IMR-90 (cell line): ENCODE measurements around the gene NOL8. TPM values are rescaled to one million over a fixed set of nuclear protein-coding genes. Genes with fewer than 3 reads are reported as not detected.

Experiments
- ATAC-seq: fragments of 200-7000 bp; cut with Tn5 transposase; 2 replicates; pipeline ENCODE4 v1.9.1; 2020; ENCODE audit warnings: low read depth, mild to moderate bottlenecking, moderate library complexity
- BruUV-seq: library from RNA; stranded (reverse); fragments of 400-500 nt; replicated peaks from 2 replicates; lab custom pipeline; 2021; lab: Mats Ljungman, UMichigan
- CTCF ChIA-PET: fragments of 300-600 bp; formaldehyde crosslinking; extraction: SDS; loops from one replicate; lab custom pipeline; 2021; ENCODE audit warnings: antibody characterized with exemption; lab: Yijun Ruan, JAX
- POLR2A ChIA-PET: fragments of 300-600 bp; sonication (Branson Sonifier 250); formaldehyde crosslinking; loops from one replicate; lab custom pipeline; 2022; ENCODE audit warnings: antibody characterized with exemption; ENCODE audit not compliant: unreplicated experiment; lab: Charles Lee
- DNase-seq: peaks from one replicate; pipeline ENCODE4 v3.0.0; 2013
- H2AFZ ChIP-seq: replicated peaks from 2 replicates; pipeline ENCODE3; 2013; ENCODE audit warnings: low read length, mild to moderate bottlenecking; ENCODE audit not compliant: poor library complexity
- H2AK5ac ChIP-seq: 2 replicates; pipeline ENCODE4 v1.6.1; 2013; ENCODE audit warnings: low read depth, low read length, inconsistent platforms
- H2AK9ac ChIP-seq: replicated peaks from 2 replicates; pipeline ENCODE3; 2013; ENCODE audit warnings: mild to moderate bottlenecking, low read depth, low read length, moderate library complexity; ENCODE audit not compliant: poor library complexity
- H2BK120ac ChIP-seq: 2 replicates; pipeline ENCODE4 v1.6.1; 2013; ENCODE audit warnings: low read depth, low read length, inconsistent platforms
- H2BK15ac ChIP-seq: 3 replicates; pipeline ENCODE4 v1.6.1; 2013; ENCODE audit warnings: low read depth, low read length, inconsistent platforms
- H2BK20ac ChIP-seq: 2 replicates; pipeline ENCODE4 v1.6.1; 2013; ENCODE audit warnings: low read depth, mild to moderate bottlenecking, inconsistent platforms, low read length, moderate library complexity
- H2BK5ac ChIP-seq: 2 replicates; pipeline ENCODE4 v1.6.1; 2013; ENCODE audit warnings: mild to moderate bottlenecking, low read depth, low read length, inconsistent platforms; ENCODE audit not compliant: poor library complexity, severe bottlenecking
- H3K14ac ChIP-seq: replicated peaks from 2 replicates; pipeline ENCODE4 v1.6.1; 2013; ENCODE audit warnings: low read depth, low read length, inconsistent platforms
- H3K18ac ChIP-seq: 2 replicates; pipeline ENCODE4 v1.6.1; 2013; ENCODE audit warnings: low read depth, low read length, control low read depth
- H3K23ac ChIP-seq: 2 replicates; pipeline ENCODE4 v1.6.1; 2013; ENCODE audit warnings: low read depth, low read length, inconsistent platforms
- H3K27ac ChIP-seq: 2 replicates; pipeline ENCODE4 v1.5.1; 2013; ENCODE audit warnings: mild to moderate bottlenecking, control low read depth, low read length; ENCODE audit not compliant: insufficient read depth
- H3K27me3 ChIP-seq: 2 replicates; pipeline ENCODE4 v1.6.1; 2013; ENCODE audit warnings: low read length; ENCODE audit not compliant: control insufficient read depth, insufficient read depth
- H3K36me3 ChIP-seq: 2 replicates; pipeline ENCODE4 v1.6.1; 2013; ENCODE audit warnings: low read length, mixed read lengths; ENCODE audit not compliant: control insufficient read depth, insufficient read depth
- H3K4ac ChIP-seq: 2 replicates; pipeline ENCODE4 v1.6.1; 2013; ENCODE audit warnings: low read depth, low read length, inconsistent platforms
- H3K4me1 ChIP-seq: 2 replicates; pipeline ENCODE4 v1.6.1; 2013; ENCODE audit warnings: low read length, mixed read lengths; ENCODE audit not compliant: control insufficient read depth, insufficient read depth
- H3K4me2 ChIP-seq: 2 replicates; pipeline ENCODE4 v1.6.1; 2013; ENCODE audit warnings: low read depth, mild to moderate bottlenecking, control low read depth, low read length, moderate library complexity
- H3K4me3 ChIP-seq: 2 replicates; pipeline ENCODE4 v1.5.1; 2013; ENCODE audit warnings: low read depth, mild to moderate bottlenecking, control low read depth, low read length, moderate library complexity; ENCODE audit not compliant: insufficient read depth
- H3K56ac ChIP-seq: 2 replicates; pipeline ENCODE4 v1.6.1; 2013; ENCODE audit warnings: low read length, inconsistent platforms; ENCODE audit not compliant: insufficient read depth; ENCODE audit errors: extremely low read depth
- H3K79me1 ChIP-seq, 2 experiments: 2 replicates each; pipeline ENCODE4 v1.6.1; 2013; ENCODE audit warnings: low read length in 2 of 2, inconsistent platforms in 1 of 2, low read depth in 1 of 2
- H3K9ac ChIP-seq: 2 replicates; pipeline ENCODE4 v1.6.1; 2013; ENCODE audit warnings: low read depth, low read length, control low read depth
- H3K9me1 ChIP-seq: 2 replicates; pipeline ENCODE4 v1.6.1; 2013; ENCODE audit warnings: low read length, inconsistent platforms; ENCODE audit not compliant: insufficient read depth
- H3K9me3 ChIP-seq: 2 replicates; pipeline ENCODE4 v1.6.1; 2013; ENCODE audit warnings: low read length; ENCODE audit not compliant: control insufficient read depth, insufficient read depth
- H4K20me1 ChIP-seq: 2 replicates; pipeline ENCODE4 v1.6.1; 2013; ENCODE audit warnings: low read length, inconsistent platforms; ENCODE audit not compliant: insufficient read depth
- H4K5ac ChIP-seq: 2 replicates; pipeline ENCODE4 v1.6.1; 2013; ENCODE audit warnings: mild to moderate bottlenecking, low read depth, low read length, control low read depth
- H4K8ac ChIP-seq, 2 experiments: 2 replicates each; pipeline ENCODE4 v1.6.1; 2013; ENCODE audit warnings: low read depth in 2 of 2, low read length in 2 of 2, control low read depth in 1 of 2, inconsistent platforms in 1 of 2
- H4K91ac ChIP-seq: 2 replicates; pipeline ENCODE4 v1.6.1; 2013; ENCODE audit warnings: low read depth, low read length, inconsistent platforms; ENCODE audit not compliant: insufficient read depth
- BHLHE40 ChIP-seq: fragments of 150-350 bp; IDR thresholded peaks from 2 replicates; pipeline ENCODE4 v1.6.1; 2016; ENCODE audit warnings: mild to moderate bottlenecking, low read depth, low read length
- CEBPB ChIP-seq: IDR thresholded peaks from 2 replicates; pipeline ENCODE4 v1.6.1; 2012; ENCODE audit warnings: low read depth, low read length, improper control_type of control experiment
- CHD1 ChIP-seq: IDR thresholded peaks from 2 replicates; pipeline ENCODE4 v1.6.1; 2012; ENCODE audit warnings: low read depth, low read length, improper control_type of control experiment
- CTCF ChIP-seq: conservative IDR thresholded peaks from 2 replicates; pipeline ENCODE4 v1.5.1; 2012; ENCODE audit warnings: mild to moderate bottlenecking, low read depth, low read length, improper control_type of control experiment
- ELK1 ChIP-seq: fragments of 150-350 bp; IDR thresholded peaks from 2 replicates; pipeline ENCODE4 v1.6.1; 2016; ENCODE audit warnings: low read depth, mild to moderate bottlenecking, low read length, moderate library complexity, borderline replicate concordance
- FOS ChIP-seq: fragments of 150-350 bp; IDR thresholded peaks from 2 replicates; pipeline ENCODE4 v1.6.1; 2016; ENCODE audit warnings: low read depth, low read length
- MAFK ChIP-seq: IDR thresholded peaks from 2 replicates; pipeline ENCODE4 v1.6.1; 2012; ENCODE audit warnings: low read depth, low read length, improper control_type of control experiment
- MAZ ChIP-seq: IDR thresholded peaks from 2 replicates; pipeline ENCODE4 v1.6.1; 2012; ENCODE audit warnings: low read depth, mild to moderate bottlenecking, low read length, improper control_type of control experiment, moderate library complexity, borderline replicate concordance
- MXI1 ChIP-seq: IDR thresholded peaks from 2 replicates; pipeline ENCODE4 v1.6.1; 2012; ENCODE audit warnings: low read depth, mild to moderate bottlenecking, low read length, moderate library complexity, borderline replicate concordance
- NFE2L2 ChIP-seq: fragments of 150-350 bp; IDR thresholded peaks from 2 replicates; pipeline ENCODE4 v1.6.1; 2016; ENCODE audit warnings: low read depth, mild to moderate bottlenecking, low read length
- POLR2A ChIP-seq: IDR thresholded peaks from 2 replicates; pipeline ENCODE4 v1.6.1; 2012; ENCODE audit warnings: mild to moderate bottlenecking, low read depth, low read length
- RAD21 ChIP-seq: IDR thresholded peaks from 2 replicates; pipeline ENCODE4 v1.6.1; 2012; ENCODE audit warnings: low read length, improper control_type of control experiment
- RCOR1 ChIP-seq: IDR thresholded peaks from 2 replicates; pipeline ENCODE4 v1.6.1; 2012; ENCODE audit warnings: mild to moderate bottlenecking, low read length, improper control_type of control experiment; ENCODE audit not compliant: insufficient replicate concordance
- RFX5 ChIP-seq: IDR thresholded peaks from 2 replicates; pipeline ENCODE4 v1.8.0; 2012; ENCODE audit warnings: low read depth, mild to moderate bottlenecking, low read length, moderate library complexity
- SMC3 ChIP-seq: fragments of 150-350 bp; IDR thresholded peaks from 2 replicates; pipeline ENCODE4 v1.6.1; 2016; ENCODE audit warnings: low read depth, mild to moderate bottlenecking, antibody characterized with exemption, low read length, moderate library complexity
- USF2 ChIP-seq: fragments of 150-350 bp; IDR thresholded peaks from 2 replicates; pipeline ENCODE4 v1.6.1; 2017; ENCODE audit warnings: mild to moderate bottlenecking, antibody characterized with exemption, low read length, low read depth
- WGBS, 2 experiments: methylation state at CpG; one replicate each; pipeline versions ENCODE4 v1.1.5 to v1.1.7; 2013; ENCODE audit warnings: missing lambda C conversion rate in 2 of 2; ENCODE audit not compliant: insufficient read length in 1 of 2; ENCODE audit errors: extremely low coverage in 2 of 2; 5-methylcytosine and 5-hydroxymethylcytosine counted together
- dilution Hi-C: fragments of 300-500 bp; cut with HindIII; formaldehyde crosslinking; loops from one replicate; pipeline ENCODE4 v1.14.3; 2018; ENCODE audit warnings: low sequenced_read_pairs; ENCODE audit not compliant: unreplicated experiment
- in situ Hi-C: fragments of 300-500 bp; cut with MboI; formaldehyde crosslinking; loops from 3 replicates; pipeline ENCODE4 v1.14.3; 2019; ENCODE audit warnings: low sequenced_read_pairs, inconsistent platforms, mixed read lengths
- intact Hi-C: fragments of 100-400 bp; cut with micrococcal nuclease; formaldehyde crosslinking; loops from 2 replicates; pipeline ENCODE4 v1.10.0; 2022
- polyA plus RNA-seq, 3 experiments: library from polyadenylated mRNA; depleted of rRNA; stranded (reverse); fragments of >200 nt; gene quantifications; 2 replicates each; pipeline ENCODE4 v1.2.3, GENCODE V29; 2012; ENCODE audit warnings: low replicate concordance in 1 of 3
- total RNA-seq: library from RNA; depleted of rRNA; stranded (reverse); fragments of >200 nt; gene quantifications from 2 replicates; pipeline ENCODE4 v1.2.3, GENCODE V29; 2012

Gene NOL8
- total and polyA plus RNA-seq, 2 of the 4 experiments (the other 2 are of a cell fraction), result 10.1 to 18.3 TPM

- Histone ChIP-seq H4K5ac (no peak overlapping the region), H3K79me1 (peaks cover 31 to 51% of the 10 kb centered on the region in 2 experiments), H3K9me1 (peaks cover 11% of the 10 kb centered on the region), H3K27ac (no peak overlapping the region), H3K23ac (no peak overlapping the region), H2BK20ac (no peak overlapping the region), H3K36me3 (peaks cover 56% of the 10 kb centered on the region), H4K91ac (no peak overlapping the region), H2BK5ac (peak overlapping the region; percentile 56), H3K4me1 (peaks cover 2% of the 10 kb centered on the region), H2AK9ac (no peak overlapping the region), H3K14ac (no peak overlapping the region), H4K8ac (no peak overlapping the region), H2AFZ (no peak overlapping the region), H2BK15ac (no peak overlapping the region), H3K4me3 (no peak overlapping the region), H3K4ac (no peak overlapping the region), H3K56ac (no peak overlapping the region), H3K4me2 (no peak overlapping the region), H3K27me3 (no peaks in the 10 kb centered on the region), H3K9ac (no peak overlapping the region), H3K18ac (no peak overlapping the region), H2BK120ac (no peak overlapping the region), H2AK5ac (no peak overlapping the region), H3K9me3 (no peaks in the 10 kb centered on the region), H4K20me1 (peaks cover 15% of the 10 kb centered on the region)
- 0% methylated on average over 2 of the region's 2 CpGs; no CpG with 5 or more reads in 1 of the 2 experiments for WGBS, 2 experiments
- ATAC-seq (peak; percentile 94), DNase-seq (peak; percentile 80)
- no TSS peak for BruUV-seq
- CTCF ChIA-PET, result interaction anchor here (0.5 to 3.2 kb wide), 6 partner anchors 10 to 138 kb away, joined by 3 to 11 read pairs (median 4); no protein-coding TSS in a partner anchor
- POLR2A ChIA-PET, result no interaction called here
- dilution Hi-C loops (no loop called here), intact Hi-C loops (no loop called here), in situ Hi-C loops (no loop called here)
- TF ChIP-seq POLR2A (no peak), RFX5 (no peak), MAZ (no peak), CEBPB (no peak), CTCF (no peak), MAFK (no peak), SMC3 (no peak), FOS (no peak), BHLHE40 (no peak), RAD21 (no peak), ELK1 (no peak), USF2 (0 out of 2 replicates have a peak, but pooled peaks have one; percentile 61), NFE2L2 (no peak), RCOR1 (no peak), MXI1 (peak; percentile 78; the same call in 1 of the 2 replicates), CHD1 (no peak)
Measured at GRCh38 chr9:92278110-92278509, 47.0 kb downstream of the NOL8 start.
